ENCODE measurements around the gene ECD.

DNA sequence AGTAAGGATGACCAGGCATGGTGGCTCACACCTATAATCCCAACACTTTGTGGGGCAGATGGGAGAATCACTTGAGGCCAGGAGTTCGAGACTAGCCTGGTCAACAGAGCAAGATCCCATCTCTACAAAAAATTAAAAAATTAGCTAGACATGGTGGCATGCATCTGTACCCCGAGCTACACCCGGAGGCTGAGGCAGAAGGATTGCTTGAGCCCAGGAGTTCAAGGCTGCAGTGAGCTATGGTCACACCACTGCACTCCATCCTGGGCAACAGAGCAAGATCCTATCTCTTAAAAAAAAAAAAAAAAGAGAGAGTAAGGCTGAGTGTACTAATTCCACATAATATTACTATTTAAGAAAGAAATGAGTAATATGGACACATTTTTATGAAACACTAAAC, 75.0 kb downstream of the ECD start:
- TF ChIP-seq, protein P1, sequence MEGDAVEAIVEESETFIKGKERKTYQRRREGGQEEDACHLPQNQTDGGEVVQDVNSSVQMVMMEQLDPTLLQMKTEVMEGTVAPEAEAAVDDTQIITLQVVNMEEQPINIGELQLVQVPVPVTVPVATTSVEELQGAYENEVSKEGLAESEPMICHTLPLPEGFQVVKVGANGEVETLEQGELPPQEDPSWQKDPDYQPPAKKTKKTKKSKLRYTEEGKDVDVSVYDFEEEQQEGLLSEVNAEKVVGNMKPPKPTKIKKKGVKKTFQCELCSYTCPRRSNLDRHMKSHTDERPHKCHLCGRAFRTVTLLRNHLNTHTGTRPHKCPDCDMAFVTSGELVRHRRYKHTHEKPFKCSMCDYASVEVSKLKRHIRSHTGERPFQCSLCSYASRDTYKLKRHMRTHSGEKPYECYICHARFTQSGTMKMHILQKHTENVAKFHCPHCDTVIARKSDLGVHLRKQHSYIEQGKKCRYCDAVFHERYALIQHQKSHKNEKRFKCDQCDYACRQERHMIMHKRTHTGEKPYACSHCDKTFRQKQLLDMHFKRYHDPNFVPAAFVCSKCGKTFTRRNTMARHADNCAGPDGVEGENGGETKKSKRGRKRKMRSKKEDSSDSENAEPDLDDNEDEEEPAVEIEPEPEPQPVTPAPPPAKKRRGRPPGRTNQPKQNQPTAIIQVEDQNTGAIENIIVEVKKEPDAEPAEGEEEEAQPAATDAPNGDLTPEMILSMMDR (IDR thresholded peaks at IDR 0.05; ENCODE audit: borderline replicate concordance, extremely low read depth, low read length, poor library complexity, severe bottlenecking): no peak
- no peak for TF ChIP-seq EZH2 (IDR thresholded peaks at IDR 0.05; ENCODE audit: borderline replicate concordance, low read depth, low read length, severe bottlenecking)
